HEK293 (cell line): ENCODE data around the gene TEDDM1.

ENCODE experiments used
- CTCF ChIP-seq: fragments of 450-650 bp; formaldehyde crosslinking; IDR thresholded peaks from 2 replicates; pipeline ENCODE4 v1.5.1; 2016; ENCODE audit warnings: missing biosample characterization, missing genetic modification characterization
- EGR2 ChIP-seq: fragments of 450-650 bp; formaldehyde crosslinking; IDR thresholded peaks from 2 replicates; pipeline ENCODE4 v1.5.1; 2016; ENCODE audit warnings: low read depth, missing biosample characterization, missing genetic modification characterization
- GLIS1 ChIP-seq: fragments of 450-650 bp; formaldehyde crosslinking; IDR thresholded peaks from 2 replicates; pipeline ENCODE4 v1.5.1; 2016; ENCODE audit warnings: missing biosample characterization, missing genetic modification characterization
- KLF17 ChIP-seq: fragments of 450-650 bp; formaldehyde crosslinking; IDR thresholded peaks from 2 replicates; pipeline ENCODE4 v1.5.1; 2016; ENCODE audit warnings: missing biosample characterization, missing genetic modification characterization
- MEIS1 ChIP-seq: sonication (generic); formaldehyde crosslinking; IDR thresholded peaks from 2 replicates; pipeline ENCODE4 v1.8.1; 2022; ENCODE audit warnings: missing genetic modification reagents, mild to moderate bottlenecking, borderline replicate concordance
- PBX3 ChIP-seq: sonication (generic); formaldehyde crosslinking; IDR thresholded peaks from 2 replicates; pipeline ENCODE4 v1.8.1; 2022; ENCODE audit warnings: mild to moderate bottlenecking, moderate library complexity, missing genetic modification reagents
- PRDM4 ChIP-seq: fragments of 450-650 bp; formaldehyde crosslinking; IDR thresholded peaks from 2 replicates; pipeline ENCODE4 v1.5.1; 2017; ENCODE audit warnings: missing biosample characterization, missing genetic modification characterization
- RBAK ChIP-seq: fragments of 450-650 bp; formaldehyde crosslinking; IDR thresholded peaks from 2 replicates; pipeline ENCODE4 v1.5.1; 2016; ENCODE audit warnings: missing biosample characterization, missing genetic modification characterization
- ZBTB6 ChIP-seq: fragments of 450-650 bp; formaldehyde crosslinking; IDR thresholded peaks from 2 replicates; pipeline ENCODE4 v1.5.1; 2017; ENCODE audit warnings: missing biosample characterization, missing genetic modification characterization
- ZBTB7A ChIP-seq: fragments of 450-650 bp; formaldehyde crosslinking; IDR thresholded peaks from 2 replicates; pipeline ENCODE4 v1.5.1; 2016; ENCODE audit warnings: low read depth, missing biosample characterization, missing genetic modification characterization
- ZNF121 ChIP-seq: fragments of 450-650 bp; formaldehyde crosslinking; IDR thresholded peaks from 2 replicates; pipeline ENCODE4 v1.5.1; 2016; ENCODE audit warnings: missing biosample characterization, missing genetic modification characterization
- ZNF155 ChIP-seq: fragments of 450-650 bp; formaldehyde crosslinking; IDR thresholded peaks from 2 replicates; pipeline ENCODE4 v1.5.1; 2016; ENCODE audit warnings: missing biosample characterization, missing genetic modification characterization
- ZNF214 ChIP-seq: fragments of 450-650 bp; formaldehyde crosslinking; IDR thresholded peaks from 2 replicates; pipeline ENCODE4 v1.5.1; 2017; ENCODE audit warnings: missing biosample characterization, mild to moderate bottlenecking, missing genetic modification characterization, borderline replicate concordance
- ZNF223 ChIP-seq: fragments of 450-650 bp; formaldehyde crosslinking; IDR thresholded peaks from 2 replicates; pipeline ENCODE4 v1.5.1; 2016; ENCODE audit warnings: missing biosample characterization, missing genetic modification characterization
- ZNF26 ChIP-seq: fragments of 450-650 bp; formaldehyde crosslinking; IDR thresholded peaks from 2 replicates; pipeline ENCODE4 v1.5.1; 2016; ENCODE audit warnings: missing biosample characterization, missing genetic modification characterization
- ZNF311 ChIP-seq: fragments of 450-650 bp; formaldehyde crosslinking; IDR thresholded peaks from 2 replicates; pipeline ENCODE4 v1.5.1; 2017; ENCODE audit warnings: missing biosample characterization, missing genetic modification characterization, borderline replicate concordance
- ZNF362 ChIP-seq: fragments of 450-650 bp; formaldehyde crosslinking; IDR thresholded peaks from 2 replicates; pipeline ENCODE4 v1.5.1; 2016; ENCODE audit warnings: missing biosample characterization, missing genetic modification characterization
- ZNF394 ChIP-seq: fragments of 450-650 bp; formaldehyde crosslinking; IDR thresholded peaks from 2 replicates; pipeline ENCODE4 v1.5.1; 2016; ENCODE audit warnings: missing biosample characterization, missing genetic modification characterization, mild to moderate bottlenecking, moderate library complexity, borderline replicate concordance
- ZNF426 ChIP-seq: fragments of 450-650 bp; formaldehyde crosslinking; IDR thresholded peaks from 2 replicates; pipeline ENCODE4 v1.5.1; 2017; ENCODE audit warnings: missing biosample characterization, missing genetic modification characterization, mild to moderate bottlenecking, inconsistent platforms, moderate library complexity
- ZNF433 ChIP-seq: fragments of 450-650 bp; formaldehyde crosslinking; IDR thresholded peaks from 2 replicates; pipeline ENCODE4 v1.5.1; 2016; ENCODE audit warnings: missing biosample characterization, missing genetic modification characterization, low read depth
- ZNF513 ChIP-seq: fragments of 450-650 bp; IDR thresholded peaks from 2 replicates; pipeline ENCODE4 v1.5.1; 2018; ENCODE audit warnings: missing biosample characterization, missing genetic modification characterization
- ZNF548 ChIP-seq: fragments of 450-650 bp; formaldehyde crosslinking; IDR thresholded peaks from 2 replicates; pipeline ENCODE4 v1.5.1; 2016; ENCODE audit warnings: missing biosample characterization, missing genetic modification characterization
- ZNF555 ChIP-seq: fragments of 450-650 bp; formaldehyde crosslinking; conservative IDR thresholded peaks from 2 replicates; pipeline ENCODE4 v1.5.1; 2017; ENCODE audit warnings: missing biosample characterization, mild to moderate bottlenecking, missing genetic modification characterization, inconsistent platforms
- ZNF560 ChIP-seq: fragments of 450-650 bp; formaldehyde crosslinking; IDR thresholded peaks from 2 replicates; pipeline ENCODE4 v1.5.1; 2017; ENCODE audit warnings: missing biosample characterization, missing genetic modification characterization, borderline replicate concordance
- ZNF580 ChIP-seq: fragments of 450-650 bp; formaldehyde crosslinking; IDR thresholded peaks from 2 replicates; pipeline ENCODE4 v1.5.1; 2016; ENCODE audit warnings: missing biosample characterization, missing genetic modification characterization
- ZNF660 ChIP-seq: fragments of 450-650 bp; IDR thresholded peaks from 2 replicates; pipeline ENCODE4 v1.5.1; 2018; ENCODE audit warnings: missing biosample characterization, mild to moderate bottlenecking, missing genetic modification characterization
- ZSCAN30 ChIP-seq: fragments of 450-650 bp; IDR thresholded peaks from 2 replicates; pipeline ENCODE4 v1.5.1; 2018; ENCODE audit warnings: missing biosample characterization, mild to moderate bottlenecking, missing genetic modification characterization, moderate library complexity

TEDDM1 gene

GRCh38 chr1:182391362-182392049 lies 9.0 kb downstream of the TEDDM1 start, which contains the start of gene GLUL (continued):
- no peak for TF ChIP-seq ZNF560 (tag by site-specific recombination)
- peak; percentile 67 for TF ChIP-seq CTCF (tag by site-specific recombination)
- no peak for TF ChIP-seq ZNF155 (tag by site-specific recombination)
- TF ChIP-seq KLF17 (tag by site-specific recombination) = peak; percentile 24; the same call in 1 of the 2 replicates
- TF ChIP-seq ZNF311 (tag by site-specific recombination) = no peak
- TF ChIP-seq ZNF223 (tag by site-specific recombination) = no peak
- TF ChIP-seq ZBTB6 (tag by site-specific recombination) = no peak
- no peak for TF ChIP-seq PBX3
- TF ChIP-seq ZNF394 = peak; percentile 80
- no peak for TF ChIP-seq PRDM4 (tag by site-specific recombination)
- TF ChIP-seq RBAK (tag by site-specific recombination) = no peak
- TF ChIP-seq ZNF362 (tag by site-specific recombination) = no peak
- peak; percentile 88 for TF ChIP-seq ZSCAN30 (tag by site-specific recombination)
- peak; percentile 90 for TF ChIP-seq ZNF580 (tag by site-specific recombination)
- TF ChIP-seq ZNF548 (tag by site-specific recombination) = no peak
- TF ChIP-seq ZNF26 = no peak
- TF ChIP-seq ZNF214 (tag by site-specific recombination) = no peak
- TF ChIP-seq ZNF121 (tag by site-specific recombination) = peak; percentile 52; the same call in 1 of the 2 replicates
- no peak for TF ChIP-seq ZNF426 (tag by site-specific recombination)
- TF ChIP-seq ZBTB7A (tag by site-specific recombination) = peak; percentile 53; the same call in 1 of the 2 replicates
- no peak for TF ChIP-seq GLIS1
- TF ChIP-seq ZNF433 = no peak
- TF ChIP-seq ZNF660 (tag by site-specific recombination) = peak; percentile 72; the same call in 1 of the 2 replicates
- TF ChIP-seq MEIS1 (CRISPR knock-in tag) = no peak
- TF ChIP-seq ZNF555 (tag by site-specific recombination) = no peak
- peak; percentile 58; the same call in 1 of the 2 replicates for TF ChIP-seq EGR2 (tag by site-specific recombination)
- no peak for TF ChIP-seq ZNF513 (tag by site-specific recombination)
